ENCODE measurements around the gene POMC.
"Not testable (repeated sequence)": the region's sequence is repeated elsewhere in the genome, so short reads cannot be mapped to it uniquely, and the experiment has no call there.

POMC gene

GRCh38 chr2:25132299-25132635 is 36.1 kb downstream of the POMC start:
- peak; percentile 62 for DNase-seq (ENCODE audit: low spot score)

- peak; percentile 64 for DNase-seq (ENCODE audit: low spot score)
Measured at GRCh38 chr2:25131567-25132298, 36.6 kb downstream of the POMC start.

DNA sequence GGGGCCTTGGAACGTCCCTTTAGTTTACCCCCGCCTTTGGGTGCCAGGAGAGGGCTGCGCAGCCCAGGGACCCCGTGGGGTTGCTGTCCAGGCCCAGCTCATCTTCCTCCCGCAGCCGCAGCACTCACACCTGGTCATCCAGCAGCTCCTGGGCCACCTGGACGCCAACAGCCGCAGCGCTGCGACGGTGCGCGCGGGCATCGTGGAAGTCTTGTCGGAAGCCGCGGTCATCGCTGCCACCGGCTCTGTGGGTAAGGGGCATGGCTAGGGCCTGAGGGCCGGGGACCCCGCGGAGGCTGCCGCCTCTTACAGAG is 37.2 kb downstream of the POMC start:
- no peak for DNase-seq (ENCODE audit: low spot score)

- DNase-seq (ENCODE audit: low spot score): no peak
Measured at GRCh38 chr2:25129901-25130520, 38.4 kb downstream of the POMC start.

GRCh38 chr2:25127646-25128045 is 40.7 kb downstream of the POMC start:
- DNase-seq (ENCODE audit: low spot score): no peak

DNA sequence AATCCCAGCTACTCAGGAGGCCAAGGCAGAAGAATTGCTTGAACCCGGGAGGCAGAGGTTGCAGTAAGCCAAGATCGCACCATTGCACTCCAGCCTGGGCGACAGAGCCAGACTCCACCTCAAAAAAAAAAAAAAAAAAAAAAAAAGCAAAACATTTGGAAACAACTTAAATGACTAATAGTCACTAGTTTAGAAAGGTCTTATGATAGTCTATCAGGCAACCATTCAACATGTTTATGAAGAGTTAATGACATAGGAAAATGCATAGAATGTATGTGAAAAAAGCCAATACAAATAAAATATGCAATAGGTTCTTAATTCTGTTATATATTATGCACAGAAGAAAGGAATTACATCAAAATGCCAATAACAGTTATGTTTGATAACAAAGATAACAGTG is 41.3 kb downstream of the POMC start:
- not testable (repeated sequence) for DNase-seq (ENCODE audit: low spot score)

GRCh38 chr2:25125976-25126375 is 42.4 kb downstream of the POMC start:
- no peak for DNase-seq (ENCODE audit: low spot score)

GRCh38 chr2:25125189-25125588 is 43.2 kb downstream of the POMC start:
- no peak for DNase-seq (ENCODE audit: low spot score)

DNA sequence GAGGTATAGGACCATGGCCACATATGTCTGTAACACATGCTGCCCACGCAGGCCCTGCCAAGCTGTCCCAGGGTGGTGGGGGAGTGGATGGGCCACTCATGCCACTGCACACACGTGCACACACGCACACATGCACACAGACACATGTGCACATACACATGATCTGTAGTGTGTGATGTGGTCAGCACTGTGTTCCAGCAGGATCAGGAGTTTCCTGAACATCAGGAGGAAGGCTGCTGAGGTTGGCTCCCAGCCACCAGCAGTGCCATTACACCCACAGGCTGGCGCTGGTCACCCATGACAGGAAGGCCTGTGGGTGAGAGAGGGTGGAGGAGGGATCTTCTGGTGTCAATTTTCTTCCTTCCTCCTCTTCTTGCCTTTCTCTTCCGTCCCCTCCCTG is 44.7 kb downstream of the POMC start:
- no peak for DNase-seq (ENCODE audit: low spot score)

DNA sequence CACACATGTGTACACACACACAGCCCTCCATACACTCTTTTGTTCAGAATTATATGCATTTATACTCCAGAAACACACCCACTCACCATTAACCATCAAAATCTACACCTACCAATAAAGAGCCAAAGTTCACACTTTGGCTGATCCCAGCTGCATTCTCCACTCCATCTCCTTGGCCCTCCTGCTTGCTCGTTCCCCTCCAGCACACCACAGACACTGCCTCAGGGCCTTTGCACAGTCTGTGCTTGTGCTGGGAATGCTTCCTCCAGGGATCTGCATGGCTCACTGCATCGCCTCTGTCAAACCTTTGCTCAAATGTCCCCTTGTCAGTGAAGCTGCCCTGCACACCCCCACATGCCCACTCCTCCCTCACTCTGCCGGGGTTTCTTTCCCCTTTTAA is 46.0 kb downstream of the POMC start:
- no peak for DNase-seq (ENCODE audit: low spot score)

DNA sequence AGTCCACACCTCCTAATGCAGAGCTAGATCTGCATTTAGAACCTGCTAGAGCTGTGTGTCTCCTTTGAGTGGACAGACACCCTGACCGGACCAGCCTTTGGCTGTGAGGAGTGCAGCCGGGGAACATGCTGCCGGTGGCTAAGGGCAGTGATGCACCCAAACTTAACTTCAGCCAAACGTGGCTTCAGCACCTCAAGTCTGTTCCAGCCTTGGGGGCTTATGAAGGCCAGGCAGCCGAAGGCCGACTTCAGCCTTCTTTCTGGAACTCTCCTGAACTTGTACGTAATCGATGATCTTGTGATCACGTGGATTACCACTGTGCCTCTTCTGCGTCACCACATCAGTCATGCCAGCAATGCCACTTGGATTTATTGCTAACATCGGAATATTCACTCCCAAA is 49.1 kb downstream of the POMC start:
- no peak for DNase-seq (ENCODE audit: low spot score)

- no peak for DNase-seq (ENCODE audit: low spot score)
Measured at GRCh38 chr2:25116956-25117355, 51.4 kb downstream of the POMC start.

- DNase-seq (ENCODE audit: low spot score): no peak
Measured at GRCh38 chr2:25115902-25116301, 52.5 kb downstream of the POMC start.

GRCh38 chr2:25115249-25115883 is 53.0 kb downstream of the POMC start:
- no peak for DNase-seq (ENCODE audit: low spot score)

GRCh38 chr2:25112113-25112512 is 56.3 kb downstream of the POMC start:
- DNase-seq (ENCODE audit: low spot score): no peak
